HG03135 (cell line): ENCODE measurements around the gene CITED1.
"Not testable (repeated sequence)": the region's sequence is repeated elsewhere in the genome, so short reads cannot be mapped to it uniquely, and the experiment has no call there.

Source experiments
- ATAC-seq: cut with Tn5 transposase; IDR thresholded peaks from one replicate; pipeline ENCODE4 v1.9.1; 2021; ENCODE audit warnings: mild to moderate bottlenecking, moderate library complexity; ENCODE audit not compliant: unreplicated experiment

CITED1 gene, protein sequence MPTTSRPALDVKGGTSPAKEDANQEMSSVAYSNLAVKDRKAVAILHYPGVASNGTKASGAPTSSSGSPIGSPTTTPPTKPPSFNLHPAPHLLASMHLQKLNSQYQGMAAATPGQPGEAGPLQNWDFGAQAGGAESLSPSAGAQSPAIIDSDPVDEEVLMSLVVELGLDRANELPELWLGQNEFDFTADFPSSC

DNA sequence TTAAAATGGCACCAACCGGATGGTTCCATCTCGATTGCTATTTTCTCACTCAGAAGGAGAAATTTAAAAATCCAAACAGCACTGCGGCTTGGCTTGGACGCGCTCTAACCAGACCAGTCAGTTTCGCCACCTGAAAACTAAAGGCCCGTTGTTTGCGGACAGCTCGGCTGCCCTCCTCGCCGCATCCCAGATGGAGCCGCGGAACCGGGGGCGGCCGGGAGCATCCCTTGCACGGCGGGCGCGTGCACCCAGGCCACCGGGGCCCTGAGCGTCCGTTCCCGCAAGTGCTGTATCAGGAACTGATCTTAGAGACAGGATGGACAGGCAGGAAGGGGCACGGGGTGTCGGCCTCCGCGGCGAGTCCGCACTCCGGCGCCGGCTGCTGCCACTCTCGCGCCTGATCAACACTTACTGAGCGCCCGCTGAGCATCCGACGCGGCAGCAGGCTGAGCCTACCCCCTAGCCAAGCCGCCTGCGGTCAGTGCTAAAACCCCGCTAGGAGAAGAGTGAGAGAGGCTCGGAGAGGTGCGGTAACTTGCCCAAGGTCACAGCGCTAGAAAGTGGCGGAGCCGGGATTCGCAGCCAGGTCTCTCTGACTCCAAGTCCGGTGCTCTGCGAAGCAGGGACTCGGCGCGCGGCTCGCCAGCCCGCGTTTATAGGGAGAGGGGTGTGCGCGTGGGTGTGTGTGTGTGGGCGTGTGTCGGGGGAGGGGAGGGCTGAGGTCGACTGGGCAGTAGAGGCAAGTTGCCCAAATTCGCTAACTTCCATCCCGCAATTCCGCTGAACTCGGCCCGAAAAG is at the start of gene CITED1:
Gene CITED1, minus strand, starts transcription at position 629 of the 799 bp plus-strand sequence. CDS start 3,045 bp downstream, outside the sequence.
- ATAC-seq: no peak

DNA sequence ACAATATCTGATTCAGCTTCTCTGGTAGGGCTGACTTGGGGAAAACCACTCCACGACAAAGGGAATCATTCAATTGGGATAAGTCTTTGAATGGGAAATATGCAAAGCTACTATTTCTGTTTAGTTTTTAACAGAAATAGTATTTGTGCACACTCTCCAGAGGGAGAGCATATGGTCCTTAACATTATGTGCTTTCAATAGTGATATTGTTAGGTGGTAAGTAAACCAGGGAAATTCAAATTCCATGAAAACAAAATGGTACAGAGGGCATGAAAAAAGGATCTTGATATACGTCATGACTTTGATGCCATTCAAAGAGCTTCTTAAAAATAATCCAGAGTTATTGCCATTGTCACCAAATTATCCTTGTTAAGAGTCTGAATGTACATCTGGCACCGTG is 47.1 kb upstream of the CITED1 start:
- ATAC-seq: no peak

DNA sequence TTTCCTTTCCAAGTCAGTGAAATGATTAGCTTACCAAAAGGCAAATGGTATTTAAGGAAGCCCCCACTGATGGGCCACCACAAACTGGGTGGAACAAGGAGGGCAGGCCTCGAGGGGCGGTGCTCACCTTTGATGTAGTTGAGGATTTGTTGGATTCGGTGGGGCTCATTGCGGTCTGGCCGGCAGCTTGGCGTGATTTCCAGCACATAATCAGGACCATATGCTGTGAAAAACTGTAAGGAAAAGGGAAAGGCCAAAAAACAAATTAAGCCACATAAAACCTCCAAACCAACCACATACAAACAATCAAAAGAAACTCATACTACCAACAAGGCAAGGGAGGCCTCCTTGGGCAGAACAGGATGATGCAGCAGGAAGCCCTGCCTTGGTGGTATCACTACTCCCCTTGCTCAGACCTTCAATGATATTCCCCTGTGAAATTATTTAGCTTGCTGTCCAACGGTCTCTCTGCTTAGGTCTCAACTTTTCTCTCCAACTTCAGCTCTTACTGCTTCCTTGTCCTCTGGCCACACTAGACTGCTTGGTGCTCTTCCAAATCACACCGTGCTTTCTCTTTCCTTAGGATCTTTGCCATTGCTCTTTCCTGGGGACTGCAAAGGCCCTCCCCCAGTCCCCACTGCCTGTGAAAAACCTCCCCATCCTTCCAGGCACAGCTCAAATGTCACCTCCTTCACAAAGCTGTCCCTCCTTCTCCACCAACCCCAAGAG is 46.1 kb upstream of the CITED1 start:
- no peak for ATAC-seq

DNA sequence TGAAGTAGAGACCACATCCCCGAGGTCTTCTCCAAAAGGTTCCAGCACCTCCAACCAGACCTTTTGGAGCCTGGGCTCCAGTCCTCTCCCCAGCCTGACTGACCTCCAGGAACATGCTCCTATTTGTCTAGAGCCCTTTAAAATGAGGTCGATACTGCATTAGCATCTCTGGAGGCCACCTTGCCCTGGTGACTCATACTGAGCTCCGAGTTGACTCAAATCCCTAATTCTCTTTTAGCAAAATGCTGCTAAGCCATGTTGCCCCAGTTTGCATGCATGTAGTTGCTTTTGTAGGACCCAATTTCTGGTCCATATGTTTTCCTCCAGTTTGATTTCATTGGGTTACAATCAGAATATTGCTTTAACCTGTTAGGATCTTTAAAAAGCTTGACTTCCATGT is 43.5 kb upstream of the CITED1 start:
- ATAC-seq: peak; percentile 79

DNA sequence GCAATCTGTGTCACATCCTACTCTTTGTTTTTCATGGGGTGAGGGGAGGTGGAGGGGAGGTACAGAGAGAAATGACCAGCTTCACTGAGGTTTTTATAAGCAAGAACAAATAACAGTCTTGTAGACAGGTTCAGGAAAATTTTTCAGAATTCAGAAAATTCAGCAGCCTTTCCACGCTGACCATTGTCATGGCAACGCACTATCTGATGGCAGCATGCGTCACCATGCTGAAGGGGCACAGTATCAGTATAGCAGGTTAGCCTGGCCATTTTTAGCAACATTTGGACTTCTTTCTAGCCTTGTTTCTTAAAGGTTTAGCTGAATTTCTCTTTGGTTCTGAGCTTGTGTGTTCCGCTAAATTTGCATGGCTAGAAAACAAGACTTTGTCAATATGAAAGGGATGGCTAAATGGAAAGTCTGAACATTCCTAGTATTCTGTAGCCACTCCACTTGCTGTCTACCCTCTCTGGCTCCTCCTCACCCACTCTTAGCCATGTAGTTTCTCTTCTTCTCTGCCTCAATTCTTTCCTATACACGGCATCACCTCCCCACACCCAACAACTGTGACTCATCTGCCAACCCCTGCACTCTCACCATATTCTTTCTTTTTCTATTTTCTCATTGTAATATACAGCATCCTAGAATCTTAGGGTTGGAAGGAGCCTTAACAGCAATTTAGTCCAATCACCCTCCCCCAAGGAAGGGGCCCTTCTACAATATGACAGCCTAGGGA is 42.7 kb upstream of the CITED1 start:
- ATAC-seq: no peak

DNA sequence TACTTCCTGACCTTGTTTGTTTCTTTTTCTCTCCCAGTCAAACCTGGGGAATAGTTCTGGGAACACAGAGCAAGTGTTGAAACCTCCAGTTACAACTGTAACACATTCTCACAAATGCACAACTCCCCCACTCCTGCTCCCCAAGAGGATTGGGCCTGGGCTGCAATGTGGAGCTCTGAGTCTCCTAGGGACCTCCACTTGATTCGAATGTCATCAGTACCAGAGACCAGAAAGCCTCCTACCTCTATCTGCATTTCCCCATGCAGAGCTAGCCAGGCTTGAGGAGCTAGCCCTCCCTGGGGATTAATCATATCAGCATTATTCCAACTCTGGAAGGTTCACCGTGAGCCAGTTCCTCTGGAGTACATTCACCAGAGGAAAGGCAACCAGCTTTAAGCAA is 41.7 kb upstream of the CITED1 start:
- no peak for ATAC-seq

DNA sequence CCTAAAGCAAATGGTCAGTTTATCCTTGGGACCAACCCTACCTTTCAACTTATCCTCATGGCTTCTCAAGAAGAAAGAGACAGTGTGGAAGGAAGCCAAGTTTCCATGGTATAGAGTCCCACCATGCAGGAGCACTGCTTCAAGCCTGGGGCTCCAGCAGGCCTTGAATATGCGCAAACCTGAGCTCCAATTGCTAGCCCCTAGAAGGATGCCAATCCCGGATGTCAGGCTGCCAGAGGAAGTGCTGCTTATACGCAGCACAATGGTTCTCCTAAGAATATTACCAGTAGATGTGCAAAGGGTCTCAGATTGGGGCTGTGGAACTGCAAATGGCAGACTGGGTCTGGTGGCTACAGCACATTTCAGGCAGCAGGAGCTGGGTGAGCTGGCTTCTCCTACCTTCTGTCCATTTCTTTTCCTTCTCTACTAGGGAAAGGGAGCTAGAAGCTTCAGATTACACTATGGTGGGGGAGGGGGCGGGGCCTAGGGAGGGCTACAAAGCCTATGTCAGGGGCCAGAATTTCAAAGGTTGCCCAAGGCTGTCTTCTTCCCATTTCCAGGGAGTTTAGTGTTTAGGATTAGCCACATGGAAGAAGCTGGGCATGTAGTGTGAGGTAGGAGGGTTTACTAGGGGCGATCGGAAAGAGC is 40.7 kb upstream of the CITED1 start:
- ATAC-seq: no peak

DNA sequence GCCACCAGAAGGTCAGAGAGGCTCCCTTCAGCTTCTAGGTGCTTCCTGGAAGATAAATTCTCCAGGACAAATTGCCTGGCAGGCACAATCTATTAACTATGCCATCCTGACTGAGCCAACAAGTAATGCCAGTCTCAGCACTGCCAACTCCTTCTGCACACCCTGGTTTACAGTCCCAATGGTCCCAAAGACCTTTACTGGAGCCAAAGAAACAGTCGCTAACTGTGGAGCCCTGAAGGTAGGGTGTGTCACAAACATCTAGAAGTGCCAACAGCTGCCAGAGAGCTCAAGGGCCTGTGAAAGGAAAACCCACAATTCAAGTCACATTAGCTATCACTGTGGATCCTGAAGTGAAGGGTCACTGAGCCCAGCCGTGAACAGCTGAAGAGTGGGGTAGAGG is 34.9 kb upstream of the CITED1 start:
- ATAC-seq: no peak

DNA sequence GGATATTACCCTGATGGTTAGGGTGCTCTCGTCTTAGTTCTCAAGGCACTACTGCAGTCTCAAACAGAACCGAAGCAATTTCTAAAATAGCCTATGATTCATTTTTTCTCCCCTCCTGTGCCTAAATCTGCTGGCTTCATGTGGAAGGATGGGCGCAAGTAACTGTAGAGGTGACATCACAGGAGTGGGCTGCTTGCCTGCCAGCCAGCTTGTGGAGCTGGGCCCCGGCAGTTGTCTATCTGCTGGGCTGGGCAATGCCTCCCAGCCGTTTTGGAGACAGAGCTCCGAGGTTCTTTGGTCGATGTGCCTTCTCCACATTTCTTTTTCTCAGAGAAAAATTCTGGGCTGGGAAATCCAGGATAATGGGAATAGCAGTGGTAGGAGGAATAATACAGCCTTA is 34.3 kb upstream of the CITED1 start:
- ATAC-seq: no peak

DNA sequence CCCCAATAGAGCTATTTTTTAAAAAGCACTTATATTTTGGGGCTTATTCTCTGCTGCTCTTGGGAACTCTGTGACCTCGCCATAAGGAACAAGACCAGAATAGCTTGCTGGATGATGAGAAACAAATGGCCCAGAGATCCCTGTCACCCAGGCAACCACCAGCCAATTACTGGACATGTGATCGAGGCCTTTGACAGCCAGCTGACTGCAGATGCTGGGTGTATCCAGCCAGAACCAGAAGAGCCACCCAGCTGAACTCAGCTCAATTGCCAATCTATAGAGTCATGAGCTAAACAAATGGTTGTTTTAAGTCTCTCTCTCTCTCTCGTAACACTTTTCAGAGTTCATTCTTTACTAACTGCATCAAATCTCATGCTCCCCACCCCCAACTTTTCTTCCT is 24.4 kb upstream of the CITED1 start:
- ATAC-seq: no peak

DNA sequence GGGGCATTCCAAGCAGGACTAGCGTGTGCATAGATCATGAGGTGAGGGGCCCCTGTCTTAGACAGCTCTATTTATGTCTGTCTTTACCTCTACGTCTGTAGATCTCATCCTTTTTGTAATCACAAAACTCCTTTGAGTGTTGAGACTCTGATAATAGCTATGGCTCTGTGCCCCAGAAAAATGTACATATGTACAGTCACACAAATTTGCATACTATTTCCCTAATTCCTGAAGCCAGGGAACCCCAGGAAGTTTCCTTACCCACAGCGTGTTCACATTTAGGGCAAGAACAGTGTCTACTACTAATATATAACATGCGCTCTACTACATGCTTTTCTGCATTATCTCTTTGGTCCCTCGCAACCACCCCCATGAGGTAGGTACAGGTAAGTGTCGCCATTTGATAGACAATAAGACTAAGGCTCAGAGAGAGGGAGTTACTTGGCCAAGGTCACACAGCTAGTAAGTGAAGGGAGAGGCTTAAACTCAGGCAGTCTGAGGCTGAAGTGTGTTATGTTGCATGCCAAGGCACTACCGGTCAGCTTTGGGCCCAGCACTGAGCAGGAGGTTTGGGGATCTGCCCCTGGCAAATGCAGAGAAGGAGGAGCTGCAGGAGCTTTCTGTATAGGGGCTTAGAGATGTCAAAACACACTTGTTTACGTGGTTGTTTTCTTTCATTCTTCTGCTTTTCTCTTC is 21.0 kb upstream of the CITED1 start:
- ATAC-seq: no peak

DNA sequence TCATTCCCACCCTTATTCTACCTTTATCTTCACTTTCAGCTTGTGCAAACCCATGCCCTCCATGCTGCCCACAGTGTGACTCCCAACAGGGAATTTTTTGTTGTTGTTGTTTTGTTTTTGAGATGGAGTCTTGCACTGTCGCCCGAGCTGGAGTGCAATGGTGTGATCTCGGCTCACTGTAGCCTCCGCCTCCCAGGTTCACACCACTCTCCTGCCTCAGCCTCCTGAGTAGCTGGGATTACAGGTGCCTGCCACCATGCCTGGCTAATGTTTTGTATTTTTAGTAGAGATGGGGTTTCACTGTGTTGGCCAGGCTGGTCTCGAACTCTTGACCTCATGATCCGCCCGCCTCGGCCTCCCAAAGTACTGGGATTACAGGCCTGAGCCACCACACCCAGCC is 13.9 kb upstream of the CITED1 start:
- ATAC-seq: not testable (repeated sequence)

DNA sequence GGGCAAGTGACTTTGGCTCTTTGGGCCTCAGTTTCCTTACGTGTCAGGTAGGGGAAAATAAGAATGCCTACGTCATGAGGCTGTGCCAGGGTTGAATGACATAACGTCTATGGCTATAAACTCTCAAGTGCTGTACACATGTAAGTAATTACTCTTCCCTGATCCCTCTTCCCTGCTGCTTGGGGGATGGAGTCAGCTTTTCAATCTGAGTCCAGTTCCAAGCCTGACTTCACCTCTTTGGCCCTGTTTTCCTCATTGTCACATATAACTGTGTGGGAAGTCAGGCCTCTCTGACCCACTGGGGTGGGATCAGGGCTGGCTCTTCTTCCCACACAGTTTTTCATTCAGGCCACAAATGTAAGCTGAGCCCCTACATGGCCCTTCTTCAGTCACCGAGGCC is 11.4 kb upstream of the CITED1 start:
- no peak for ATAC-seq

DNA sequence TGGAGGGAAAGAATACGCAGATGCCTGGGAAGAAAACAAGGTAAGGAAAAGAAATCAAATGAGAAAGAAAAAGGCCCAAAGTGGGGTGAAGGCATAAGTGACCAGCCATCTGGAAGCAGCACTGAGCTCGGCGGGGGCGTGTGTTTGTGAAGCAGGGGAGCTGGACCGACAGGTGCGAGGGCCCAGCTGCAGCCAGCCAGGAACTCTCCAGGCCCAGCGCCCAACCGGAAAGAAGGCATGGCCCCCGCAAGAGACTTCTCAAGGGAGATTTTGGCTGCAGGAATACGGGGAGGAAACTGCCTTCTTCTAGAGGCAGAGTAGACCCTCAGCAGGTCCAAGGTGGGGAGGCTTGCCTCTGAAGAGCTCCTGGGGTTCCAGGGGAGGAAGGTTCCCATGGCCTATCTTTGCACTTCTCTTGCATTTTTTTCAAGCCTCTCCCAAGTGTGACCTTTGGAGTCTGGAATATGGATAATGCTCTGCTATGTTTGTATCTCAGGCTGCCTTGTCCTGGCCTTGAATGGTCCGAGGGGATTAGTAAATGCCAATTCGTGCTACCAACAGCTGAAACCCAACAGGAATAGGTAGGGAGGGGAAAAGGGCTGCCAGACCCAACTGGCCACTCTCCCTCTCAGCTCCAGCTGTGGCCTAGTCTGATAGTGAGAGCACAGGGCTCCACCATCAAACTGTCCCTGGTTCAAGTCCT is 10.8 kb upstream of the CITED1 start:
- ATAC-seq: no peak

DNA sequence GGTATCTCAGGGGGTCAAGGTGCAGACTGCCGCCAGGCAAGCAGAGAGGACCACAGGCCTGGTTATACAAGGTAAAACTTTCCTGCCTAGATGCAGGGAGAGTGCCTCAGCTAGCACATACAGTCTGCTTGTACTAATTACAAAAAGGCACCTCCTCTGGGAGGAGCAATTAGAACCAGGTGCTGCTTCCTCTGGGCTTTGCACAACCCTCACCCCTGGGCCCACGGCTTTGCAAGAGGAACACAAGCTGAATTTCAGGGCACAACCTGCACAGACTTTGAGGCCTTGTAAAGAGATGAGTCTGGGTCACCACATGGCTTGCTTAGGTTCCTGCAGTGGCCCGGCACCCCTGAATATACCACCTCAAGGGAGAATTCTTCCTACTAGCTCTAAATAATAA is 9.2 kb upstream of the CITED1 start:
- ATAC-seq: no peak

DNA sequence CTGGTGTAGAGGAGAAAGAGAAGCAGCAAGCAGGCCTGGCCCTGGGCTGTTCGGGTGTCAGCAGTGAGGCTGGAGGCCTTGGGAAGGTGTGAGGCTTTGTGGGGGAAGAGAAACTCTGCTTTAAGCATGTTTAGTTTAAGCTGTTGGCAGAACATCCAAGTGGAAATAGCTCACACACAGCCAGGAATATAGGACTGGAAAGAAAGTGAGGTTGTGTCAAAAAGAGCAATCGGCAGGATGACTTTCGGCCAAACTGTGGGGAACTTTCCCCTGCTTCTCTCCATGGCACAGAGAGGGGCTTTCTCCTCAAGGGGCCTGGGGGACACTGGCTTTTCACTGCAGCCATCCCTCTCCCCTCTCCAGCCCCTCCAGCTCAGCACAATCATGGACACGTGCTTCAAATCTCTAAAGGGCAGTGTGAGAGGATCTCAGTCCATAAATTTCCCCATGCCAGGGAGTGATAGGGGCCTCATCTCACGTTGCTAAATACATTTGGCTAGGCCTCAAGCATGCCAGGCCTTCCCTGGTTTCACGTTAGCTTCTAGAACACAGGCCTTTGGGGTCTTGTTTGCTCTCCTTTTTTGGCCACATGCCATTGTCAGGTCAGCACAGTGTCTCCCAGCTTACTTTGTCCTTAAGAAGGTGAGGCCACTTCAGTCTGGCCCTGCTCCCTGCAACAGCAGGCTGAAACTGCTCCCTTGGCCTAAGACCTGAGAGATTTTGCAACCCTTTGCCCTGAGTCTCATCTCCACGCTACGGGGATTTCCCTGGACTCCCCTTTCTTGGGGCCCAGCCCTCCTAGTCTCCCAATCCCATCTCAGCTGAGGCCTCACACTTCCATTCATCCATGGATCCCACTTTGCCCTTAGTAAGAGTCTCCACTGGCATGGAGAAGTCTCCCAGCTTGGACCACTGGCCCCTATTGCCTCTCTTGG is 8.3 kb upstream of the CITED1 start:
- ATAC-seq: no peak

DNA sequence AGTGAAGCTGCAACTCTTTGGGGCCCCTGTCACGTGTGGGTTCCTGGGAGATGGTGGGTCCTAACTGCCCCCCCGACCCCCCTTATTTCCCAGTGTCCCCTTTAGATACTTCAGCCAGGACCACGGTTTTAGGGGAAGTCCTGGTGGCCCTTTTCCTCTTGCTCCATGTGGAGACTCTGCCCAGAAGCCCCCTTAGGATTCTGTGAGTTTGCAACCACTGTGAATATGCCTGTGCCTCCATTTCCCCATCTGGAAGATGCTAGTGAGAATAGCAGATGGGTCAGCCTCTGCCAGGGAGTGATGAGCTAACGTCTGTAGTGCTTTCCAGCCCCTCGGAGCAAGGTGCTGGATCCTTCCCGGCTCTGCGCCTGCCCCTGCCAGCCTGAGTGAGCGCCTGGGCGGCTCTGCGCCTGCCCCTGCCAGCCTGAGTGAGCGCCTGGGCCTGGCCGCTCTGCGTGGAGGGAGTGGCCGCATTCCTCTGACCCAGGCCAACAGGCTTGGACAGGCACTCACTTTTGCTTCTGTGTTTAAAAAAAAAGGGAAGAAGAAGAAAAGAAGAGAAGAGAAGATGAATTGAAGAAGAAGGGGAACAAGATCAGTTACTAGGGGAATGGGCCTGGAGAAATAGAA is 6.7 kb upstream of the CITED1 start:
- ATAC-seq: no peak
